ENCODE data around the gene CD96.
A peak's percentile ranks its signal among the peaks of the same experiment; 100 is the strongest.
"Not testable (repeated sequence)": the region's sequence is repeated elsewhere in the genome, so short reads cannot be mapped to it uniquely, and the experiment has no call there.

CD96 gene, protein sequence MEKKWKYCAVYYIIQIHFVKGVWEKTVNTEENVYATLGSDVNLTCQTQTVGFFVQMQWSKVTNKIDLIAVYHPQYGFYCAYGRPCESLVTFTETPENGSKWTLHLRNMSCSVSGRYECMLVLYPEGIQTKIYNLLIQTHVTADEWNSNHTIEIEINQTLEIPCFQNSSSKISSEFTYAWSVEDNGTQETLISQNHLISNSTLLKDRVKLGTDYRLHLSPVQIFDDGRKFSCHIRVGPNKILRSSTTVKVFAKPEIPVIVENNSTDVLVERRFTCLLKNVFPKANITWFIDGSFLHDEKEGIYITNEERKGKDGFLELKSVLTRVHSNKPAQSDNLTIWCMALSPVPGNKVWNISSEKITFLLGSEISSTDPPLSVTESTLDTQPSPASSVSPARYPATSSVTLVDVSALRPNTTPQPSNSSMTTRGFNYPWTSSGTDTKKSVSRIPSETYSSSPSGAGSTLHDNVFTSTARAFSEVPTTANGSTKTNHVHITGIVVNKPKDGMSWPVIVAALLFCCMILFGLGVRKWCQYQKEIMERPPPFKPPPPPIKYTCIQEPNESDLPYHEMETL

DNA sequence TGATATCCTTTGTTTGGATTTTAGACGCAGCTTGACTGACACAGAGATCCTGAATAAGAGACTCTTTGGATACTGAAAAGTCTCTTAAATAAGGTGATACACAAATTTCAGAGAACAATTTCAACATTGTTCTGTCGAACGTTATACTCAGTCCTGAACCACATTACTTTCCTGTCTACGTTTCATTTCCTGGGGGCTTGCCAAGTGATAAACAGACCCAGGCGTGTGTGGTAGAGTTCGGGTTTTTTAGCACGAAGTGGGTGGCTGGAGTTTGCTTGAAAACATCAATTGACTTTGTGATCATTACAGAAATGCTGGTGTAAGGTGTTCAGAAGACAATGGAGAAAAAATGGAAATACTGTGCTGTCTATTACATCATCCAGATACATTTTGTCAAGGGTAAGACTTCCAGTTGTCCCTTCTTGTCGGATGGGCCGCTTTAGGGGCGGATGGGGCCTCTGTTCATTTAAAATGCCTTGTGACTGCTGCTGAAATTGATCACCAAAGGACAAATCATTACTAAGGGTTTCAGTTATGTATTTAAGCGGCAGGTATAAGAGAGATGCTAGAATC, at the start of gene CD96:
Gene CD96, plus strand, starts transcription at position 287 of the 573 bp plus-strand sequence. Its CDS starts 52 bp downstream, at position 339.
- peak; percentile 80 for DNase-seq

DNA sequence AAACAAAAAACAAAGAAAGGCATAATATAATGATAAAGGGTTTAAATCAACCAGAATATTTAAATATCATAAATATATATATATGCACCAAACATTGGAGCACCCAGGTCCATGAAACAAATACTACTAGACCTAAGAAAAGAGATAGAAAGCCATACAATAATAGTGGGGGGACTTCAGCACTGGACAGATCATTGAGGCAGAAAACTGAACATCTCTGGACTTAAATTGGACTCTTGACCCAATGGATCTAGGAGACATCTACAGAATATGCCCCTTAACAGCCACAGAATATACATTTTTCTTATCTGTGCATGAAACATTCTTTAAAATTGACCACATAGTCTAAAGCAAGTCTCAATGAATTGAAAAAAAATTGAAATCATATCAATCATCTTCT, 48.7 kb upstream of the CD96 start:
- DNase-seq, result no peak

DNA sequence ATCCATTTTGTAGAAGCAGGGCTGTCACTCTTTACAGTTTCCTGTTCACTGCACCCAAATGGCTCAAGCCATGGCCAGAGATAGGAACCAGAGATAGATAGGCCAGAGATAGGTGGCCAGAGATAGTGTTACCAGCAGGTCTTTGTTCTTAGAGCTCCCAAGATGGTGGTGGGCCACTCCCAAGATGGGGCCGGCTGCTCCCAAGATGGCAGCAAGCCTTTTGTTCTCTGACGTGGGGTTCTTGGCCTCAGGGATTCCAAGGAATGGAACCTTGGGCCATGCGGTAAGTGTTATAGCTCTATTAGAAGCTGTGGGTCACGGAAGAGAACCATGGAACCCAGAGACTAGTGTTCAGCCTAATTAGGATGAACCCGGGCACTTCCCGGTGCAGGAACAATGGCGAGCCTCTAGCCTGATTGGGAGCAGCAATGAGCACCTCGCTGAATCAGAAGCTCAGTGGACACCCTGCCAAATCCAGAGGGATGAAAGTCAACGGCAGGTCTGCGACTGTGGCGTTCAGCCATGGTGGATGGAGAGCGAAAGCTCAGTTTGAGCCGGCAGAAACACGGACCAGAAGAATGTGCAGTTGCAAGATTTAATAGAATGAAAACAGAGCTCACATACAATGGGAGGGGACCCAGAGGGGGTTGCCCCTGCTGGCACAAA, 45.0 kb upstream of the CD96 start:
- no peak for DNase-seq

GRCh38 chr3:111498022-111498421, 44.0 kb upstream of the CD96 start:
- DNase-seq, result no peak

- no peak for DNase-seq
These were observed 35.6 kb upstream of the CD96 start for GRCh38 chr3:111506435-111506834.

DNA sequence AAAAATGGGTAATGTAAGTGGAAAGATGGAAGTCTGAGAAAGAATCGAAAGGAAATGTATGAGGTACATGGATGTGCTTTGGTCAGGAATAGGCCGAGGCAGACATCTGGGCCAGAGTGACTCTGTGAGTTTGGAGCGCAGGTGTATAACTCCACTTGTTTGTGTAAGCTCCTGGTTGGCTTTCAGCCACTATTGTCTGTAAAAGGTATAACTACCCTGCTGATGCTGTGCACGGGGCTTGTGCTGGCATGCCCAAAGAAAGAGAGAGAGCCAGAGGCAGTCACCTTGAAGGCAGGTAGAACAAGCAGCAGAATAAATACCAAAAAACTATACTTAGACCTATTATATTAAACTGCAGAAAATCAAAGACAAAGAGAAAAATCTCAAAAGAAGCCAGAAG, 32.7 kb upstream of the CD96 start:
- no peak for DNase-seq

DNA sequence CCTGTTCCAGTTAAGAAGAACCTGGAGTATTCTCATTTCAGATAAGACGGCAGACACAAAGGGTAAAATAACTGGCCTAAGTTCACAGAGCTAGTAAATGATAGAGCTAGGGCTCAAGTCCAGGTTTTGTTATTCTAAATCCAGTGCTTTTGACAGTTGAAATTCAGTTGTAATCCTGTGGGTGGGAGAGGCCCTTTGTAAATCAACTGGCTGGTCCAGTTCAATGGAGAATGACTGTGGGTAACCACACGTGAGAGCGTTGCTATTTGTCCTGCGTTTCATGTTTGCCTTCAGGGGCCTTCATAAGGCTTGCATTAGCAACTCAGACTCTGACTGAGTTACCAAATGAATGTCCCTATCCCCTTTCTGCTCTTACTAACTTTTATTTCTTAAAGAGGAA, 24.2 kb upstream of the CD96 start:
- DNase-seq, result no peak

DNA sequence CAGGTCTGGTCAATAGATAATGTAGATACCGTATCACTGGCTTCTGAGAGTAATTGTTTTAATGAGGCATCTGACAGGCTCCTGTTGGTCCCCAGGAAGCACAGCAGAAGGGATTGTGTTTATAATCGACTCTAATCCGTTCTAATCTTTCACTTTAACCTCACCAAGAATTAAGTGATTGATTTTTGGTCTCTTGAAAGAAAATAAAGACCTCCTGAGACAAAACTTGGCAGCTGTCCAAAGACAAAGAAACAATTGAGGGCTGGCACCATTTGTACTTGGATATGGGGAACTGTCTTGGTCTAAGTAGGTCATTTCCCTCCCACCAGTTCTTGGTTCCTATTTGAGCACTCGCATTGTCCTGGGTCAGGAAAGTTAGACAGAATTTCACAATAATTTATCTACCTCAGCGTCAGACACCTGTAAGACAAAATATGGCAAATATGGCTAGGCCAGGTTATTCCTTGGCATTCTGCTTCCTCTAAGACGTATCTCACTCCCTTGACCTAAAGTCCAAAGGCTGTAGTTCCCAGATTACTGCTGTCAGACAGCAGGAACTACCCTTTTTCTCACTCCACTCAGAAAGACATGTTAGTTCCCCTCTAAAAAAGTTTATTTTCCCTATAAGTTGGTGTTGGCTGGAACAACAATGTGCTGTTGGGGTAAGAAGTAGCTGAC, 22.7 kb upstream of the CD96 start:
- DNase-seq, result no peak

DNA sequence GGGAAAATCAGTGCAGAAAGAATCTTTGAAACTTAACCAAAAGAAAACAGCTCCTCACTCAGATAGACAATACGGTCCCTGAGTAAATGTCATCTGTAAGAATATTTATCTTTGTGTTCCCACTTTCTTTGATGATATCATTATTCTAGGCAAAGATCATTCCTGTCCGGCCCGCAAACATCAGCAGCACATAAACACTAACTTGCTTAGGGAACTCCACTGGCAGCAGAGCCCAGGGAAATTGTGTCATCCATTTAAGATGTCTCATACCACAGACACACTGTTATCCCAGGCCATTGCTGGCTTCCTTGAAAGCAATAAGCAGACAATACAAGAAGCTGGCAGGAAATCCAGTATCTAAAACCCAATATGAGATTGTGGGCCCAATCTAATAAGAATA, 20.1 kb upstream of the CD96 start:
- DNase-seq, result no peak

- not testable (repeated sequence) for DNase-seq
These were observed 17.5 kb upstream of the CD96 start for GRCh38 chr3:111524486-111524885.

DNA sequence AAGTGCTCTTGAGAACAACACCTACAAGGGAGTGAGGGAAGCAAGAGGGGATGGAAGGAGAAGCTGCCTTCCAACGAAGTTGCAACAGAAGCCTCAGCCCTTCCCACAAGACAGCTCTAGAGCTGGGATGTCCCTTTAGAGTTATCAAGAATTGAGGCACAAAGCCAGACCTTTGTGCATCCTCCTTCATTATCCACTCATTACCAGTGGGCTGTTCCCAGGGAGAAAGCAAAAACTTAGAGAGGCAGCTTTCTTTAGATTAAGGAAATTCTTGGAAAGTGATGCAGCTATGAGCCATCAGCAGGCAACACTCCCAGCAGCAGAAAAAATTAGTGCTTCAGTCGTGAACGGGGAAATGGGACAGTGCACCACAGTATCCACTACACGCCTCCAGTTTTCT, 10.6 kb upstream of the CD96 start:
- no peak for DNase-seq

GRCh38 chr3:111534701-111535100, 7.3 kb upstream of the CD96 start:
- DNase-seq, result no peak

DNA sequence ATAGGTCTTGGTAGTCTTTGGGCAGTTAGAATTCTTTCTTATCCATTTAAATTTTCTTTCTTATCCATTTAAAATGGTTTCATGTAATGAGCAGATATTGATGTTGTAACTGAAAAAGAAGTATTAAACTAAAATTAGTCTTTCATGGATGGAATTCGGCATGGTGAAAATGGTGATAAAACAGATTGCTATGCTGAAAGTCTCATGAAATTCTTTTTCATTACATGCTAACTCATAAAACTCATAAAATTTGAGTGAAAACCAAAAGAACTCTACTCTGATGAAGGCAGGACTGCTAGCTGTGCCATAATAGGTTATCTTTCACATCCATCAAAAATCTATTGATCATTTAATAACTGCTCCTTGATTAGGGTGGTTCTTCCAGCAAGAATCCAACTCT, 3.9 kb upstream of the CD96 start:
- no peak for DNase-seq

DNA sequence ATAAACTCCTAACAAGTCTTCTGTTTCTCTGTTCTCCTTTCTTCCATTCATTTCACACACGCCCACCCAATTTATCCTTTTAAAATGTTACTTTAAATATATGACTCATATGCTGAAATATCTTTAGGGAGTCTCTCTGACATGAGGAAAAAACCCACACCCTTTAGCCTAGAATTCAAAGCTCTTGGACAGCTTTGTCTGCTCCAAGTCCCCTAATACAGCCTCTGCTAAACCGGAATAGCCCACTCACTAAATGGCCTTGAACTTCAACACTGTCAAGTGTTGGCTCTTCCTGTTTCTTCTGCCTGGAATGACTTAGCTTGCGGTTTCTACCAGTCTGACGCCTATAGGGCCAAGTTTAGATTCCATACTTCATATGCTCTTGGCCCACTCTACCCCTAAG, 3.3 kb upstream of the CD96 start:
- no peak for DNase-seq

DNA sequence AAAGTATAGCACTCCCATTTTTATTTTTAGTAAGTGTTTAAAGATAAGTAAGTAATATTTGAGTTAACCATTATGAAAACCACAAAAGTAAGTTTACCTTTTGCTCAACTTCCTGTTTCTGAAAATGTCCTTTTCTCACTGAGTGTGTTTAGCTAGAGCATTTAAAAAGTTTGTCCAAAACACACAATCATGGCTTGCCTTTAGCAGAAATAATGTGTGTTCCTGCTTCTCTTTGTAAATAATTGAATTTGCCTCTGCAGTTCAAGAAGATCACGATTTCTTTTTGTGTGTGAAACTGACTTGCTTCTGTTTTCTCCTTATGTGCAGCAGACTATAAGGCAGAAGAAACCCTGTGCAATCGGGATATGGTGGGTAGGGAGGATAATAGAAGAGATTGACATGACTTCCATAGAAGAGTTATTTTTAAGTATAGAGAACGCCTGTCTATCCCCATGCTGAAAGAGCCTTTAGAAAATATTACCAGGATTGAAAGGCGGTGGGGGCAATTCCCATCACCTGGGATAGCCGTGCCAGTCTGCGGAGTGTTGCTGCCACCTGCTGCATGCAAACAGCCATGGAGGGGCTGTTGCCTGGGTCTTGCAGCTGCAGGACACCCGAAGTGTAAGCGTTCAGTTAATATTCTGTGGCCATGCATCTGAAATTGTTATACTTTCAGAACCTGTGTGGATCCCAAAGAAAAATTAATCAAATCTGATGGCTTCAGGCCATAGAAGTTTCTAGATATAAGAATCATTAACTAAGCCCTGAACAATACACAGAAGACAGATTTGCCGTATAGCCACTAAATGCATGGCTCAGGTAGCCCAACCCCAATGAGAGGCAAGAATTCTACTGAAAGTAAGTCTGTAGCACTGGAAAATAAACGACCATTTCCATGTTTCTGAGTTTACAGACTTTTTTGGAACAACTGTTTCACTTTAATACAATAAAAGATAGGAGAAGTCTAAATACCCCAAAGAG, 2.4 kb upstream of the CD96 start:
- peak; percentile 73 for DNase-seq

DNA sequence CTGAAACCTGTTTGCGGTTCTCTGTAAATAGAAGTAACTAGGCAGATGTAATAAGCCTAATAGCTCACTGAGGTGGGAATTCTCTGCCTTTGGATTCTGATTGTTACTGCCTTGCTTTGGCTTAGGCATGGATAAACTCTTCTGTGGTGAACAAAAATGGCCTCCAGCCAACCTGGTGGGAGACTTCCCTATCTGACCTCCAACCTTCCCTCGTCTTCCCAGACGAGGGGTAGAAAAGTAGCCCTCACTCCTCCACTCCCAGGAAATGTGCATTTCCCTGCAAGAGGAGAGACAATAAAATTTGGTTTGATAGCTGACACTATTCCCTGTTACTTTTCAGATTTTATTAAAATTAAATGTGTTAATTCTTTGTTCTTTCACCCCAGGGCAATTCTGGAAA, 606 bp upstream of the CD96 start:
- no peak for DNase-seq

GRCh38 chr3:111542611-111543300, 759 bp downstream of the CD96 start:
- DNase-seq, result no peak

DNA sequence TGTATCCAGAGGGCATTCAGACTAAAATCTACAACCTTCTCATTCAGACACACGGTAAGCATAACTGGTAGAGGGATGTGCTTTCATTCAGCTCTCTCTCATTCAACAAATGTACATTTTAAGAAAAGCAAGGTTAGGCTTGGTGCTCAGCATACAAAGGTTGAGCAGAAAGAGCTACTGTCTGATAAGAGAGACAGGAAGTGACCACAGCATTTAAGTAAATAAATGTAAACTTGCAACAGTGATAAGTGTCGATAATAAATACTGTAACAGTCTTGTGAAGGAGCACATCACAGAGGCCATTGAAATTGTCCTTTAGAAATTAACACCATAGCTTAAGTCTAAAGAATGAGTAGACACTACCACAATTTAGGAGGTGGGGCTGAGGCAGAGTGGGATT, 3.4 kb downstream of the CD96 start:
- DNase-seq, result no peak

DNA sequence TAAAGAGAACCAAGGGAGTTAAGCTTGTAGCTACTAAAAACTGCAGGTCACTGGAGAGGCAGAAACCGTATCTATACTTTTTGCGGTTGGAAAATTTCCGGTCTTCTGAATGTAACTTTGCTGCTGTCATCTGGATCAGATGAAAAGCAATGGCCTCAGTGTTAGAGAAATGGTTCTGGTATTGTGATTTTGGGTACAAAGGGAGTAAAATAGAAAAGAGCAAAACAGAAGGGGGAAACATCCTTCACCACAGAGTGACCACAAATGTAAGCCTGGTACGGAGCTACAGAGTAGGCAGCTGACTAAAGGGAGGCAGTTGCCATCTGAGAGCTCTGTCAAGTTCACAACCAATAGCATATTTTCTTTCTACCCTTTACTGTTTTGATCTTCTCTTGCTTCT, 5.6 kb downstream of the CD96 start:
- peak; percentile 50 for DNase-seq

GRCh38 chr3:111548092-111548491, 6.1 kb downstream of the CD96 start:
- DNase-seq, result no peak

GRCh38 chr3:111548756-111549155, 6.8 kb downstream of the CD96 start:
- no peak for DNase-seq
